HG02571 (cell line): ENCODE results near the gene DAB1.
"Not testable (repeated sequence)": the region's sequence is repeated elsewhere in the genome, so short reads cannot be mapped to it uniquely, and the experiment has no call there.

Source experiments
- ATAC-seq: cut with Tn5 transposase; IDR thresholded peaks from one replicate; pipeline ENCODE4 v1.9.1; 2021; ENCODE audit warnings: mild to moderate bottlenecking, moderate library complexity; ENCODE audit not compliant: unreplicated experiment

The DAB1 gene

GRCh38 chr1:57089855-57090254 lies 334.0 kb downstream of the DAB1 start:
- ATAC-seq: no peak

GRCh38 chr1:57089221-57089620 lies 334.6 kb downstream of the DAB1 start:
- no peak for ATAC-seq

- ATAC-seq: no peak
Observed at GRCh38 chr1:57088653-57089052, 335.2 kb downstream of the DAB1 start.

GRCh38 chr1:57087660-57088059 lies 336.2 kb downstream of the DAB1 start:
- ATAC-seq: not testable (repeated sequence)

GRCh38 chr1:57086154-57086553 lies 337.7 kb downstream of the DAB1 start:
- ATAC-seq: no peak

- ATAC-seq: no peak
Observed at GRCh38 chr1:57084701-57085100, 339.2 kb downstream of the DAB1 start.

- ATAC-seq: no peak
Observed at GRCh38 chr1:57082711-57083439, 341.0 kb downstream of the DAB1 start.

- no peak for ATAC-seq
Observed at GRCh38 chr1:57079454-57080157, 344.3 kb downstream of the DAB1 start.

- no peak for ATAC-seq
Observed at GRCh38 chr1:57072401-57073110, 351.3 kb downstream of the DAB1 start.

GRCh38 chr1:57067863-57068262 lies 356.0 kb downstream of the DAB1 start:
- ATAC-seq: no peak

GRCh38 chr1:57066980-57067610 lies 356.8 kb downstream of the DAB1 start:
- ATAC-seq: no peak

- no peak for ATAC-seq
Observed at GRCh38 chr1:57065442-57065841, 358.4 kb downstream of the DAB1 start.

GRCh38 chr1:57064379-57065140 lies 359.3 kb downstream of the DAB1 start:
- ATAC-seq: no peak

- no peak for ATAC-seq
Observed at GRCh38 chr1:57063406-57064125, 360.3 kb downstream of the DAB1 start.

- no peak for ATAC-seq
Observed at GRCh38 chr1:57061369-57061768, 362.5 kb downstream of the DAB1 start.

- ATAC-seq: no peak
Observed at GRCh38 chr1:57060451-57060850, 363.4 kb downstream of the DAB1 start.

GRCh38 chr1:57058652-57059501 lies 365.0 kb downstream of the DAB1 start:
- ATAC-seq: no peak

GRCh38 chr1:57048856-57049255 lies 375.0 kb downstream of the DAB1 start:
- no peak for ATAC-seq

GRCh38 chr1:57046462-57046861 lies 377.4 kb downstream of the DAB1 start:
- ATAC-seq: no peak
